Kidney epithelial cell (primary cell): ENCODE measurements around the gene HES4. TPM values are rescaled to one million over a fixed set of nuclear protein-coding genes. Genes with fewer than 3 reads are reported as not detected.
"Not testable (repeated sequence)": the region's sequence is repeated elsewhere in the genome, so short reads cannot be mapped to it uniquely, and the experiment has no call there.

Experiments
- DNase-seq: peaks from one replicate; pipeline ENCODE4 v3.0.0-alpha.2; 2010; ENCODE audit warnings: low read depth
- H3K27me3 ChIP-seq: 2 replicates; pipeline ENCODE4 v1.6.0; 2011; ENCODE audit warnings: low read length; ENCODE audit not compliant: control insufficient read depth, insufficient read depth
- H3K36me3 ChIP-seq: 2 replicates; pipeline ENCODE4 v1.5.1; 2011; ENCODE audit warnings: low read length; ENCODE audit not compliant: control insufficient read depth, insufficient read depth
- H3K4me3 ChIP-seq: 2 replicates; pipeline ENCODE4 v1.5.1; 2011; ENCODE audit warnings: low read depth, mild to moderate bottlenecking, control low read depth, low read length
- CTCF ChIP-seq: IDR thresholded peaks from 2 replicates; pipeline ENCODE4 v1.5.1; 2011; ENCODE audit warnings: mild to moderate bottlenecking, moderate library complexity, low read length, control low read depth, inconsistent platforms; ENCODE audit not compliant: insufficient read depth, poor library complexity, severe bottlenecking
- total RNA-seq: library from RNA; depleted of rRNA; stranded (reverse); fragments of >200 nt; gene quantifications from 2 replicates; pipeline ENCODE4 v1.2.3, GENCODE V29; 2015

The HES4 gene
- total RNA-seq, 1 donor from 2014 or later = 160 TPM

- no peak for TF ChIP-seq CTCF
- H3K4me3 ChIP-seq = no peak overlapping the region
- no peaks in the 10 kb centered on the region for H3K27me3 ChIP-seq
- DNase-seq = no peak
- peaks cover 1% of the 10 kb centered on the region for H3K36me3 ChIP-seq
Observed at GRCh38 chr1:1031659-1032235, 31.9 kb upstream of the HES4 start.

- DNase-seq, H3K27me3 ChIP-seq, H3K4me3 ChIP-seq, H3K36me3 ChIP-seq: not testable (repeated sequence)
Observed at GRCh38 chr1:1030867-1031658, 31.2 kb upstream of the HES4 start.

GRCh38 chr1:1027791-1028190, 27.9 kb upstream of the HES4 start:
- DNase-seq = no peak
- TF ChIP-seq CTCF = no peak
- H3K36me3 ChIP-seq = peaks cover 2% of the 10 kb centered on the region

GRCh38 chr1:1026599-1027413, 26.9 kb upstream of the HES4 start:
- Histone ChIP-seq H3K36me3 (peaks cover 3% of the 10 kb centered on the region), H3K4me3 (no peak overlapping the region), H3K27me3 (no peaks in the 10 kb centered on the region)
- no peak for DNase-seq
- TF ChIP-seq CTCF = no peak

More at GRCh38 chr1:1027791-1028190, 27.9 kb upstream of the HES4 start:
- Histone ChIP-seq H3K4me3 (no peak overlapping the region), H3K27me3 (no peaks in the 10 kb centered on the region)

- Histone ChIP-seq H3K27me3 (no peaks in the 10 kb centered on the region), H3K4me3 (no peak overlapping the region), H3K36me3 (peaks cover 3% of the 10 kb centered on the region)
- DNase-seq = no peak
- TF ChIP-seq CTCF = no peak
Observed at GRCh38 chr1:1025730-1026129, 25.8 kb upstream of the HES4 start.
